ENCODE data around the gene IER3IP1. TPM values are rescaled to one million over a fixed set of nuclear protein-coding genes. Genes with fewer than 3 reads are reported as not detected.

Gene IER3IP1
- total RNA-seq, 2 donors from 2014 or later: 6.1 to 10.3 TPM

- Mint-ChIP-seq H3K9me3 (no peaks in the 10 kb centered on the region), H3K4me1 (peaks cover 12% of the 10 kb centered on the region), H3K27me3 (ENCODE audit: insufficient read depth) (no peaks in the 10 kb centered on the region), H3K27ac (peak within 1 kb of the TSS; percentile 96), H3K36me3 (ENCODE audit: low read depth) (peaks cover 16% of the 10 kb centered on the region), H3K4me3 (peak within 1 kb of the TSS; percentile 93)
- peak within 1 kb of the TSS; percentile 67 for H3K9ac ChIP-seq (ENCODE audit: extremely low read depth, low read length, poor library complexity, severe bottlenecking)
- H3K36me3 ChIP-seq (ENCODE audit: control insufficient read depth, insufficient read depth, low read length): peaks cover 16% of the 10 kb centered on the region
- no peaks in the 10 kb centered on the region for H3K9me3 ChIP-seq (ENCODE audit: control insufficient read depth, low read length)
- H3K27ac ChIP-seq (ENCODE audit: low read depth, low read length): peak within 1 kb of the TSS; percentile 90
- peak within 1 kb of the TSS; percentile 99 for H3K4me3 ChIP-seq (ENCODE audit: low read length)
- DNase-seq: peak; percentile 94
- TF ChIP-seq CTCF (conservative IDR thresholded peaks at IDR 0.05): no peak
- H3K4me1 ChIP-seq (ENCODE audit: control insufficient read depth, insufficient read depth, low read length): no peaks in the 10 kb centered on the region
- H3K27me3 ChIP-seq (ENCODE audit: control insufficient read depth, insufficient read depth, low read length, poor library complexity, severe bottlenecking): no peaks in the 10 kb centered on the region
- 0% methylated on average over 10 to 70 of the region's 70 CpGs for WGBS, 2 experiments (ENCODE audit: insufficient coverage in 1 of 2, insufficient read length in 1 of 2)
These were observed 25.9 kb downstream of the IER3IP1 start, which contains the start of gene HDHD2 for GRCh38 chr18:47150029-47150823. Gene HDHD2 (minus strand): TSS chr18:47150500. CDS start chr18:47136439, 14,061 bp downstream.

GRCh38 chr18:47149457-47150028, 26.6 kb downstream of the IER3IP1 start:
- no peaks in the 10 kb centered on the region for H3K4me1 ChIP-seq (ENCODE audit: control insufficient read depth, insufficient read depth, low read length)
- peak overlapping the region; percentile 99 for H3K4me3 ChIP-seq (ENCODE audit: low read length)
- no peaks in the 10 kb centered on the region for H3K27me3 ChIP-seq (ENCODE audit: control insufficient read depth, insufficient read depth, low read length, poor library complexity, severe bottlenecking)
- peak overlapping the region; percentile 96 for H3K27ac Mint-ChIP-seq
- DNase-seq: peak; percentile 64
- H3K4me3 Mint-ChIP-seq: peak overlapping the region; percentile 93
- peaks cover 10% of the 10 kb centered on the region for H3K36me3 ChIP-seq (ENCODE audit: control insufficient read depth, insufficient read depth, low read length)
- TF ChIP-seq CTCF (conservative IDR thresholded peaks at IDR 0.05): no peak
- WGBS, 2 experiments (ENCODE audit: insufficient coverage in 1 of 2, insufficient read length in 1 of 2): 19 to 32% methylated on average over 9 to 12 of the region's 12 CpGs
- peak overlapping the region; percentile 90 for H3K27ac ChIP-seq (ENCODE audit: low read depth, low read length)
- no peaks in the 10 kb centered on the region for H3K9me3 ChIP-seq (ENCODE audit: control insufficient read depth, low read length)
- H3K4me1 Mint-ChIP-seq: peaks cover 12% of the 10 kb centered on the region
- no peaks in the 10 kb centered on the region for H3K9me3 Mint-ChIP-seq
- H3K36me3 Mint-ChIP-seq (ENCODE audit: low read depth): peaks cover 9% of the 10 kb centered on the region
- H3K9ac ChIP-seq (ENCODE audit: extremely low read depth, low read length, poor library complexity, severe bottlenecking): peak overlapping the region; percentile 67
- no peaks in the 10 kb centered on the region for H3K27me3 Mint-ChIP-seq (ENCODE audit: insufficient read depth)

DNA sequence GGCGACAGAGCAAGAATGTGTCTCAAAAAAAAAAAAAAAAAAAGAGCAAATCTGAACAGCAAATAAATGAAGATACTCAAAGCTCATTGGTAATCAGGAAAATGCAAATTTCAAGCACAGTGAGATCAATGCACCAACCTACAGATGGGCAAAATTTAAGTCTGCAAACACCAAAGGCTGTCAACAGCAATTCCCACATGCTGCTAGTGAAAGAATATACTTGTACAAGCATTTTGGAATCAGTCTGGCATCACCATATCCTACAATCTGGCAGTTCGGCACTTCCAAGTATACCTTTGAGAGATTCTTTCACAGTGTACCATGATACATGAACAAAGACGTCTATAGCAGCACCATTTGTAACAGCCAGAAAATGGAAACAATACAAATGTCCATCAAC, 30.0 kb downstream of the IER3IP1 start:
- DNase-seq: no peak
- Mint-ChIP-seq H3K27me3 (ENCODE audit: insufficient read depth) (no peaks in the 10 kb centered on the region), H3K4me1 (peaks cover 8% of the 10 kb centered on the region), H3K27ac (no peak overlapping the region), H3K4me3 (no peak overlapping the region), H3K9me3 (no peaks in the 10 kb centered on the region), H3K36me3 (ENCODE audit: low read depth) (peaks cover 8% of the 10 kb centered on the region)
- no peak overlapping the region for H3K9ac ChIP-seq (ENCODE audit: extremely low read depth, low read length, poor library complexity, severe bottlenecking)
- WGBS, 2 experiments (ENCODE audit: insufficient coverage in 1 of 2, insufficient read length in 1 of 2): 92 to 94% methylated on average over 2 to 3 of the region's 3 CpGs
- H3K36me3 ChIP-seq (ENCODE audit: control insufficient read depth, insufficient read depth, low read length): no peaks in the 10 kb centered on the region
- H3K4me1 ChIP-seq (ENCODE audit: control insufficient read depth, insufficient read depth, low read length): no peaks in the 10 kb centered on the region
- no peak overlapping the region for H3K27ac ChIP-seq (ENCODE audit: low read depth, low read length)
- no peaks in the 10 kb centered on the region for H3K9me3 ChIP-seq (ENCODE audit: control insufficient read depth, low read length)
- no peak overlapping the region for H3K4me3 ChIP-seq (ENCODE audit: low read length)
- no peaks in the 10 kb centered on the region for H3K27me3 ChIP-seq (ENCODE audit: control insufficient read depth, insufficient read depth, low read length, poor library complexity, severe bottlenecking)
- no peak for TF ChIP-seq CTCF (conservative IDR thresholded peaks at IDR 0.05)

All from endodermal cell (in vitro differentiated cells).